Urothelium cell line (cell line): ENCODE results near the gene FOS.

ENCODE experiments used
- DNase-seq: peaks from one replicate; pipeline ENCODE4 v3.0.0; 2011; ENCODE audit warnings: low spot score, mixed read lengths
- FAIRE-seq: peaks from 2 replicates; lab custom pipeline; 2011; peaks lifted over from hg19 to GRCh38; lab: Jason Lieb, UNC

Gene FOS

GRCh38 chr14:75249958-75250336 is 28.7 kb upstream of the FOS start:
- DNase-seq (no peak), FAIRE-seq (no peak)

GRCh38 chr14:75250800-75251199 is 27.8 kb upstream of the FOS start:
- DNase-seq = no peak
- FAIRE-seq = no peak

- FAIRE-seq (no peak), DNase-seq (no peak)
Measured at GRCh38 chr14:75252254-75252837, 26.3 kb upstream of the FOS start.

GRCh38 chr14:75254381-75254822 is 24.2 kb upstream of the FOS start:
- DNase-seq (no peak), FAIRE-seq (no peak)

GRCh38 chr14:75254901-75255584 is 23.6 kb upstream of the FOS start:
- FAIRE-seq = no peak
- no peak for DNase-seq

- DNase-seq = no peak
Measured at GRCh38 chr14:75258079-75258802, 20.4 kb upstream of the FOS start.

GRCh38 chr14:75258803-75259509 is 19.7 kb upstream of the FOS start:
- DNase-seq = peak; percentile 98
- peak; percentile 97 for FAIRE-seq

More at GRCh38 chr14:75258079-75258802, 20.4 kb upstream of the FOS start:
- FAIRE-seq = no peak

- DNase-seq (peak; percentile 46), FAIRE-seq (no peak)
Measured at GRCh38 chr14:75259510-75259855, 19.1 kb upstream of the FOS start.

GRCh38 chr14:75260025-75260763 is 18.4 kb upstream of the FOS start:
- FAIRE-seq (no peak), DNase-seq (no peak)

- DNase-seq (no peak), FAIRE-seq (no peak)
Measured at GRCh38 chr14:75261820-75262219, 16.8 kb upstream of the FOS start.

GRCh38 chr14:75262641-75263040 is 16.0 kb upstream of the FOS start:
- no peak for FAIRE-seq

GRCh38 chr14:75264036-75264435 is 14.6 kb upstream of the FOS start:
- DNase-seq (no peak), FAIRE-seq (no peak)

More at GRCh38 chr14:75262641-75263040, 16.0 kb upstream of the FOS start:
- no peak for DNase-seq

- DNase-seq (no peak), FAIRE-seq (no peak)
Measured at GRCh38 chr14:75267141-75267721, 11.4 kb upstream of the FOS start.

- DNase-seq (no peak), FAIRE-seq (no peak)
Measured at GRCh38 chr14:75268633-75269550, 9.7 kb upstream of the FOS start.

- no peak for FAIRE-seq
- DNase-seq = no peak
Measured at GRCh38 chr14:75271514-75271913, 7.1 kb upstream of the FOS start.

- DNase-seq (no peak), FAIRE-seq (no peak)
Measured at GRCh38 chr14:75273272-75274049, 5.2 kb upstream of the FOS start.

- DNase-seq (no peak), FAIRE-seq (no peak)
Measured at GRCh38 chr14:75274050-75274898, 4.4 kb upstream of the FOS start.
